Stimulated activated naive B cell treated with anti-CD40 and anti-IgM and Interleukin-4, amounts not matched to agents 10 μg/mL and 1 μg/mL and 100 μg/mL, for 72 hours (primary cell): ENCODE measurements around the gene DDTL.
"Not testable (repeated sequence)": the region's sequence is repeated elsewhere in the genome, so short reads cannot be mapped to it uniquely, and the experiment has no call there.

Source experiments
- ATAC-seq, 2 donors: fragments of 150-1000 bp; cut with Tn5 transposase; replicated peaks; 2 replicates each; pipeline ENCODE4 v1.10.0; 2021; ENCODE audit warnings: moderate library complexity in 1 of 2
- DNase-seq: peaks from one replicate; pipeline ENCODE4 v3.0.0; 2021
- H3K27ac Mint-ChIP-seq: one replicate; pipeline ENCODE4 v1.8.0; 2022; ENCODE audit warnings: mild to moderate bottlenecking, mixed read lengths
- H3K27me3 Mint-ChIP-seq, 2 donors: one replicate each; pipeline ENCODE4 v1.8.0; 2022; ENCODE audit warnings: mixed read lengths in 2 of 2
- H3K36me3 Mint-ChIP-seq, 2 donors: one replicate each; pipeline ENCODE4 v1.8.0; 2022; ENCODE audit warnings: mixed read lengths in 2 of 2, mild to moderate bottlenecking in 1 of 2
- H3K4me1 Mint-ChIP-seq, 2 donors: one replicate each; pipeline ENCODE4 v1.8.0; 2022; ENCODE audit warnings: mixed read lengths in 2 of 2, mild to moderate bottlenecking in 1 of 2
- H3K4me3 Mint-ChIP-seq, 2 donors: one replicate each; pipeline ENCODE4 v1.8.0; 2022; ENCODE audit warnings: mild to moderate bottlenecking in 2 of 2, mixed read lengths in 2 of 2, moderate library complexity in 1 of 2
- H3K9me3 Mint-ChIP-seq, 2 donors: one replicate each; pipeline ENCODE4 v1.8.0; 2022; ENCODE audit warnings: mixed read lengths in 2 of 2, mild to moderate bottlenecking in 1 of 2

The DDTL gene

DNA sequence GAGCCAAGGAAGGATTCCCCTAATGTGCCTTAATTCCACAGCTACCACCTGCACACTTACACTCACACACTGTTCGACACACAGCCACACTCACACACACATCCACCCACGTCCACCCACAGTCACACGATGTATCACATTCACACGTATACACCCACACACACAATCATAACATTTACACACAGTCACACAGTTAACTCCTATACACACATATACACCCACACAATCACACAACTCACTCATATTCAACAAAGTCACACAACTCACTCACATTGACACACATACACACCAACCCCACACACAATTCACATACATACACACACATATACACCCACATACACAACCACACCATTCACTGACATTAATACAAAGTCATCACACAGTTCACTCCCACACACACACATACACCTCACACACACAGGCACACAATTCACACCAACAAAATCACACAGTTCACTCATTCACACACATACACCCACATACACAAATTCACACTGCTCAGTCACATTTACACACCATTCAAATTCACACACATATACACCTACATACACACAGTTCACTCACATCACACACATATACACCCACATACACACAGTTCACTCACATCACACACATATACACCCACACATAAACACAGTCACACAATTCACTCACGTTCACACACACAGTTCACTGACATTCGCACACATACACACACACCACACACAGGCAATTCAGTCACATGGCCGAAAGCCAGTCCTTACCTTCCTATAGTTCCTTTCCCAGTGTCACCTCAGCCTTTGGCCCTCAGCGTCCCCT, 12.3 kb upstream of the DDTL start:
- not testable (repeated sequence) for H3K36me3 Mint-ChIP-seq, H3K9me3 Mint-ChIP-seq, DNase-seq, H3K27ac Mint-ChIP-seq, H3K4me1 Mint-ChIP-seq, H3K27me3 Mint-ChIP-seq, ATAC-seq, H3K4me3 Mint-ChIP-seq

DNA sequence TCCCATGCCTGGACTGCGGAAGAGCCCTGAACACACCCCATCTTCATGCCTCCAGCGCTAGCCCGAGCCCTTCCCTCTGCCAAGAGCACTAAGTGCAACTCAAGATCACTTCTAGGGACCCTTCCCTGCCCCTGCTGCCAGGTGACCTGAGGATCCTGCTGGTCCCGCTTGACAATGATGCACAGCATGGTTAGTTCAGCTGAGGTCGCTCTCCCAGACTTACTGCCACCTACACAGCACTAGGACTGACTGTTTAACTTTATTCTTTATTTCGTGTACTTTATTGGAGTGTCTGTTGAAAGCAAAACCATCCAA, 11.7 kb upstream of the DDTL start:
- H3K36me3 Mint-ChIP-seq, H3K4me3 Mint-ChIP-seq, DNase-seq: not testable (repeated sequence)

DNA sequence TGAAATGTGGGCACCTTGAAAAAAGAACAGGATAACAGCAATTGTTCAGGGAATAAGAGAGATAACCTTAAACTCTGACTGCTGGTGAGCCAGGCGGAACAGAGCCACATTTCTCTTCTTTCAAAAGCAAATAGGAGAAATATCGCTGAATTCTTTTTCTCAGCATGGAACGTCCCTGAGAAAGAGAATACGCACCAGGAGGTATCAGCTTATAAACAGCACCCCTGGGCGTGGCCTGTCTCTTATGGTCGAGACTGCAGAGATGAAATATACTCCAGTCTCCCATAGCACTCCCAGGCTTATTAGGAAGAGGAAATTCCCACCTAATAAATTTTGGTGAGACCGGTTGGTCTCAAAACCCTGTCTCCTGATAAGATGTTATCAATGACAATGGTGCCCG, 10.8 kb upstream of the DDTL start:
- ATAC-seq, H3K4me3 Mint-ChIP-seq, H3K4me1 Mint-ChIP-seq, H3K9me3 Mint-ChIP-seq, H3K27ac Mint-ChIP-seq, H3K36me3 Mint-ChIP-seq, DNase-seq, H3K27me3 Mint-ChIP-seq: not testable (repeated sequence)

More for the DNA sequence above, 11.7 kb upstream of the DDTL start:
- H3K9me3 Mint-ChIP-seq, H3K27me3 Mint-ChIP-seq, H3K27ac Mint-ChIP-seq, ATAC-seq, H3K4me1 Mint-ChIP-seq: not testable (repeated sequence)

DNA sequence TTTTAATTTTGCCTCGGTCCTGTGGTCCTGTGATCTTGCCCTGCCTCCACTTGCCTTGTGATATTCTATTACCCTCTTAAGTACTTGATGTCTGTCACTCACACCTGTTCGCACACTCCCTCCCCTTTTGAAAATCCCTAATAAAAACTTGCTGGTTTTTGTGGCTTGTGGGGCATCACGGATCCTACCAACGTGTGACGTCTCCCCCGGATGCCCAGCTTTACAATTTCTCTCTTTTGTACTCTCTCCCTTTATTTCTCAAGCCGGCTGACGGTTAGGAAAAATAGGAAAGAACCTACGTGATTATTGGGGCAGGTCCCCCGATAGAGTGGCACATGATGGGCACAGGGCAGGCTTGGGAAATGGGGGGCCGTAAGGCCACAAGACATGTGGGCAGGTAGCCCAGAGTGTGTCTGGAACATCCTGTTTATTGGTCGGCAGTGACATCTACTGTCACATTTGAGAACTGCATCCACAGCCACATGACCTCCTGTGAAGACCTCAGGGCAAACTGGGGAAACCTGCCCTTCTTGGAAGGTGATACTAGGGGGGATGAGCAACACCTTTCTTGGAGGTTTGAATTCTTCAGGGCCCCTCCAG, 10.3 kb upstream of the DDTL start:
- peak overlapping the region; percentile 15 for H3K27ac Mint-ChIP-seq
- DNase-seq = peak; percentile 70
- not testable (repeated sequence) for H3K4me1 Mint-ChIP-seq, H3K36me3 Mint-ChIP-seq, H3K27me3 Mint-ChIP-seq, H3K9me3 Mint-ChIP-seq
- peak; percentile 92 to 95 for ATAC-seq
- peak overlapping the region in 1 of 2 donors; percentile 44 for H3K4me3 Mint-ChIP-seq

DNA sequence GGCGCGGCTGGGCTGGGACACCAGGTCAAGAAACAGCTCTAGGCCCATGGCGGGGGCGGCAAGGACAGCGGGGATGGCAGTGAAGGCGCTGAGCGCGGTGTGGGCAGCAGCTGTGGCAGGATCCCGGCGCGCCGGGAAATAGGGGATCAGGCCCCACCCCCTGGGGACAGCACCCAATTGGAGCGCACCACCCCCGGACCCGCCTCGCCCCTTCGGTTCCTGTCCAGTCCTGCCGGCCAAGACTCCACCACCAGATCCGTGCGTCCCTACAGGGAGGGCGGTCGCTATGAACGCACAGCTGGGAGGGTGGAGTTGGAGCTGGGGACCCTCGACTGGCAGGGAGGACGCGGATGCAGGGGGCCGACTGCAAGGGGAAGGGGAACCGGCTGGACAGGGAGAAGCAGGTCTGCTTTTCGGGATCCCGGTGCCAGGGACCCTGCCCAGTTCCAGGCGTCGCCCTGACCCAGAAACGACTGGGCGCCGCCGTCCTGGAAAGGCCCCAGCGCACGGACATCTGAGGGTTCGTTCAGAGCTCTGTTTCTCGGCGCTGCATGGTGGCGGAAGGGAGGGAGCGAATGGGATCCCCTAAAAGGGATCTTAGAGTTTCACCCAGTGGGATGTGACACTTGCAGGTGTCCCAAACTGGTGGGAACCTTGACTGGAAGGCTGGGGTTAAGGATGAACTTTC, 5.5 kb upstream of the DDTL start, which contains the start of gene GSTT2B:
Gene GSTT2B, minus strand, starts transcription at position 112 of the 688 bp plus-strand sequence. Its CDS starts 64 bp downstream, at position 48.
- not testable (repeated sequence) for H3K27me3 Mint-ChIP-seq, DNase-seq, H3K4me3 Mint-ChIP-seq, H3K36me3 Mint-ChIP-seq, H3K9me3 Mint-ChIP-seq, H3K27ac Mint-ChIP-seq, H3K4me1 Mint-ChIP-seq
- peak in 1 of 2 donors; percentile 4 for ATAC-seq

DNA sequence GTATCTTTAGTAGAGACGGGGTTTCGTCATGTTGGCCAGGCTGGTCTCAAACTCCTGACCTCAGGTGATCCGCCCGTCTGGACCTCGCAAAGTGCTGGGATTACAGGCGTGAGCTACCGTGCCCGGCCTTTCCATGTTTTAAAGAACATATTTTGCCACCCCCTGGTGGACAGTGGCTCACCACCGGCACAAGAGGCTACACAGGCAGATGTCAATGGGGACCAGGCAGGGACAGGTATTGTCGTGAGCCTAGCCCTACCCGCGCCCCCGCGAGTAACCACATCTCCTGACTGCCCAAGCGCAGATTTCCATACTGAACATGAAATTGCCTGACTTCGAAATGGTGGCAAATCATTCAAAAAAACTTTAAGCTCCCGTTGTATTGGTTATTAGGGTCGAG, 594 bp upstream of the DDTL start:
- not testable (repeated sequence) for DNase-seq, H3K9me3 Mint-ChIP-seq, H3K27ac Mint-ChIP-seq, H3K4me3 Mint-ChIP-seq, H3K27me3 Mint-ChIP-seq
- Mint-ChIP-seq H3K36me3 (peaks cover 18 to 21% of the 10 kb centered on the region in 2 donors), H3K4me1 (peaks cover 13 to 14% of the 10 kb centered on the region in 2 donors)
- peak; percentile 70 for ATAC-seq

DNA sequence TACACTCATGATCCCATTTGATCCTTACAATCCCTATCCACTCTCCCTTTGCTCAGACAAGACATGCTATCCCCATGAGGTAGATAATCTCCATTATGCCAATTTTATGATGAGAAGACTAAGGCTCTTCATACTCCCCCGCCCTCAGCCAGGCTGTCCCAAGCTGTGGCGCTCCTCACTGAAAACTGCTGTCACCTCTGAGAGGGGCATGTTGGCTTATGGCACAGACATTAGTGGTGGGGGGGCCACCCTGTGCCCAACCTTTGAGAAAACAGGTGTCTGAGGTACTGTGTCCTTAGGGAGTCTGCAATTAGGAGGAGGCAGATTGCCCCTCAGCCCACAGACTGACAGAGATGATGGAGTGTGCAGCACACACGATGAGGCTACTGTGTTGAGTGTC, 2.4 kb downstream of the DDTL start:
- Mint-ChIP-seq H3K36me3 (peaks cover 22 to 29% of the 10 kb centered on the region in 2 donors), H3K9me3 (no peaks in the 10 kb centered on the region), H3K27me3 (no peaks in the 10 kb centered on the region), H3K4me3 (no peak overlapping the region), H3K4me1 (peaks cover 17 to 23% of the 10 kb centered on the region in 2 donors), H3K27ac (peak overlapping the region; percentile 27)
- no peak for ATAC-seq
- DNase-seq = no peak

DNA sequence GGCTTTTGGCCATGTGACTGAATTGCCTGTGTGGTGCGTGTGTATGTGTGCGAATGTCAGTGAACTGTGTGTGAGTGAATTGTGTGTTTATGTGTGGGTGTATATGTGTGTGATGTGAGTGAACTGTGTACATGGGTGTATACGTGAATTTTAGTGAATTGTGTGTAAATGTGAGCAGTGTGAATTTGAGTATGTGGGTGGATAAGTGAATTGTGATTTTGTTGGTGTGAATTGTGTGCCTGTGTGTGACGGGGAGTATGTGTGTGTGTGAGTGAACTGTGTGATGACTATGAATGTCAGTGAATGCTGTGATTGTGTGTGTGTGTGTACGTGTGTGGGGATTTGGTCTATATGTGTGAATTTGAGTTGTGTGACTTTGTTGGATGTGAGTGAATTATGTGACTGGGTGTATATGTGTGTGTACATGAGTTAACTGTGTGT, 3.5 kb downstream of the DDTL start:
- H3K4me3 Mint-ChIP-seq = peak overlapping the region in 1 of 2 donors; percentile 4
- no peak overlapping the region for H3K27ac Mint-ChIP-seq
- H3K9me3 Mint-ChIP-seq = no peaks in the 10 kb centered on the region
- H3K36me3 Mint-ChIP-seq = peaks cover 22 to 29% of the 10 kb centered on the region in 2 donors
- no peak for DNase-seq
- no peak for ATAC-seq
- H3K27me3 Mint-ChIP-seq = no peaks in the 10 kb centered on the region
- H3K4me1 Mint-ChIP-seq = peaks cover 17 to 23% of the 10 kb centered on the region in 2 donors

DNA sequence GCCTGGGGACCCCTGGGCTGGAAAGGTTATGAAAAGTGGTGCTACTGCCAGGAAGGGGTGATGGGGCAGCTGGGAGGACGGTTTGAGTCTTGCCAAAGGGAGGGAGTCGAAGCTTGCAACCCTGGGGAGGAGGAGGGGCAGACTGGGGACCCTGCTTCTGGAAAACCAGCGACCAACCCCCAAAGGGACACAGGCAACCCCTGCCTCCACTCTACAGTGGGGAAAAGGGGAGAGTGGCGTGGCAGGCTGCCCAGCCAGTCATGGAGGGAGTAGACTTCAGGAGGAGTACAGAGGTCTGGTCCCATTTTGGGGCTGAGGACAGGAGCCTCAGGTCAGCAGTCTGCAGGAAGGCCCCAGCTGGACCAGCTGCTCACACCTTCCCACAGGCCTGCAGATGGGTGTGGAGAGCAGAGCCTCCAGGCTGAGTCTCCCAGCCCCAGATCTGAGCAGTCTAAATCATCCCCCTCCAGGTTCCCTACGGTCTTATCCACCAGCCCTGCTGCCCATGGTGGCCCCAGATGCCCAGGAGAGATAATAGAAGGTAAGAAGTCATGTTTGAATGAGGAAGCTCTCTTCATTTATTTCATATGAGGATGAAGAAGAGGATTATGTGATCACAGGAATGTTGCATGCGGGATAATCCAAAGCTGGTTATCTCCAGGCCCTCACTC, 4.3 kb downstream of the DDTL start:
- Mint-ChIP-seq H3K4me1 (peaks cover 17 to 23% of the 10 kb centered on the region in 2 donors), H3K9me3 (no peaks in the 10 kb centered on the region), H3K27ac (no peak overlapping the region), H3K4me3 (no peak overlapping the region), H3K36me3 (peaks cover 22 to 29% of the 10 kb centered on the region in 2 donors), H3K27me3 (no peaks in the 10 kb centered on the region)
- ATAC-seq = no peak
- DNase-seq = no peak

DNA sequence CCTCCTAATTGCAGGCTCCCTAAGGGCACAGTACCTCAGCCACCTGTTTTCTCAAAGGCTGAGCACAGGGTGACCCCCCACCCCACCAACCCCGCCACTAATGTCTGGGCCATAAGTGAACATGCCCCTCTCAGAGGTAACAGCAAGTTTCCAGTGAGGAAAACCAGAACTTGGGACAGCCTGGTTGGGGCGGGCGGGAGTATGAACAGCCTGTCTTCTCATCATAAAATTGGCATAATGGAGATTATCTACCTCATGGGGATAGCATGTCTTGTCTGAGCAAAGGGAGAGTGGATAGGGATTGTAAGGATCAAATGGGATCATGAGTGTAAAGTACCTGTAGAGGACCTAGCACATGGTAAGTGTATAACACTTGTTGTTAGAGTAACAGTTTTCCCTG, 5.2 kb downstream of the DDTL start:
- not testable (repeated sequence) for H3K27ac Mint-ChIP-seq
- peaks cover 22 to 29% of the 10 kb centered on the region in 2 donors for H3K36me3 Mint-ChIP-seq

DNA sequence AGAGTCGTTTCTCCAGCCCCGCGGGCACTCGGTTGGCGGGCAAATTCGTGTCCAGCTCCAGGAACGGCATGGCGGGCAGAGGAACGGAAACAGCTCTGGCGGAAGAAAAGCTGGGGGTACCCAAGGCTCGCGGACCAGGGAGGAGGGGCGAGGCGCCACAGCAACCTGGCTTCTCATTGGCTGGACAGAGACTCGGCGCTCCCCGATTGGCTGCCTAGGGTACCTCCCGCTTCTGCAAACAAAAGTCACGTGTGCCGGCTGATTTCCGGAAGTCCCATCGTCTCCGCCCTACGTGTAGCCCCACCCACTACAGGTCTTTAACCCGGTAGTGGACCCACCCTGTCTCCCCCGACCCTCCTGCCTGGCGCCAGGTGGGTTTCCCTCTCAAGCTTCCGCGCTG, 7.7 kb downstream of the DDTL start, which contains the start of gene DDT:
Gene DDT, minus strand, starts transcription at position 97 of the 400 bp plus-strand sequence. Its CDS starts 27 bp downstream, at position 70.
- H3K36me3 Mint-ChIP-seq = peaks cover 18 to 26% of the 10 kb centered on the region in 2 donors
- H3K27ac Mint-ChIP-seq, DNase-seq, H3K4me3 Mint-ChIP-seq, H3K9me3 Mint-ChIP-seq, H3K27me3 Mint-ChIP-seq: not testable (repeated sequence)
- H3K4me1 Mint-ChIP-seq = peaks cover 13 to 23% of the 10 kb centered on the region in 2 donors
- peak; percentile 95 to 97 for ATAC-seq

More for the DNA sequence above, 5.2 kb downstream of the DDTL start:
- H3K4me1 Mint-ChIP-seq = peaks cover 17 to 23% of the 10 kb centered on the region in 2 donors
- not testable (repeated sequence) for H3K27me3 Mint-ChIP-seq, DNase-seq, H3K9me3 Mint-ChIP-seq, ATAC-seq
- H3K4me3 Mint-ChIP-seq = peak overlapping the region; percentile 28 to 37

DNA sequence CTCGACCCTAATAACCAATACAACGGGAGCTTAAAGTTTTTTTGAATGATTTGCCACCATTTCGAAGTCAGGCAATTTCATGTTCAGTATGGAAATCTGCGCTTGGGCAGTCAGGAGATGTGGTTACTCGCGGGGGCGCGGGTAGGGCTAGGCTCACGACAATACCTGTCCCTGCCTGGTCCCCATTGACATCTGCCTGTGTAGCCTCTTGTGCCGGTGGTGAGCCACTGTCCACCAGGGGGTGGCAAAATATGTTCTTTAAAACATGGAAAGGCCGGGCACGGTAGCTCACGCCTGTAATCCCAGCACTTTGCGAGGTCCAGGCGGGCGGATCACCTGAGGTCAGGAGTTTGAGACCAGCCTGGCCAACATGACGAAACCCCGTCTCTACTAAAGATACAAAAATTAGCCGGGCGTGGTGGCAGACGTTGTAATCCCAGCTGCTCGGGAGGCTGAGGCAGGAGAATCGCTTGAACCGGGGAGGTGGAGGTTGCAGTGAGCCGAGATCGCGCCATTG, 8.2 kb downstream of the DDTL start:
- peak; percentile 71 for ATAC-seq
- not testable (repeated sequence) for H3K9me3 Mint-ChIP-seq, DNase-seq, H3K27me3 Mint-ChIP-seq, H3K4me3 Mint-ChIP-seq, H3K27ac Mint-ChIP-seq
- Mint-ChIP-seq H3K4me1 (peaks cover 10 to 21% of the 10 kb centered on the region in 2 donors), H3K36me3 (peaks cover 12 to 20% of the 10 kb centered on the region in 2 donors)

DNA sequence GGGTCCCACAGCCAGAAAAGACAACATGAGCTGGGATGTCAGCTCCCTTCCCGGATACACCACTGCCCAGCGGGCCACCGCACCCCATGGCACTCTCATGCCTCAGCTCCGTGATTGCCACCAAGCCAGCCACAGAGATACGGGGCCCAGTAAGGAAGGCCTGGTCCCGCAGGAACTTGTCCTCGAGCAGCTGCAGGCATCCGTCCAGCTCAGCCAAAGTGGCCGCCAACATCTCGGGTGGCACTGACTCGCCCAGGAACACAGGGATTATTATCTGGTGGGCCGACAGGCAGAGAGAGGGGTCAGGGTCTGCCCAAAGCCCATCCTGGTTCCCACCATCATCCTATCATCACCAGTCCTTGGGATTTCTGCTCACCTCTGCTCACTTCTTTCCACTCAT, 10.6 kb downstream of the DDTL start:
- H3K27me3 Mint-ChIP-seq, DNase-seq, H3K4me3 Mint-ChIP-seq, H3K27ac Mint-ChIP-seq, H3K9me3 Mint-ChIP-seq, ATAC-seq, H3K36me3 Mint-ChIP-seq, H3K4me1 Mint-ChIP-seq: not testable (repeated sequence)
